GM06990 (cell line): ENCODE results near the gene KIZ.

ENCODE experiments used
- DNase-seq: peaks from one replicate; pipeline ENCODE4 v3.0.0-alpha.2; 2011; ENCODE audit not compliant: insufficient read length; ENCODE audit errors: extremely low read depth
- H3K27me3 ChIP-seq: replicated peaks from 2 replicates; pipeline ENCODE4 v1.6.0; 2011; ENCODE audit warnings: low read length; ENCODE audit not compliant: control insufficient read depth, insufficient read depth
- H3K36me3 ChIP-seq: 2 replicates; pipeline ENCODE4 v1.5.1; 2011; ENCODE audit warnings: low read length; ENCODE audit not compliant: control insufficient read depth, insufficient read depth
- H3K4me3 ChIP-seq: replicated peaks from 2 replicates; pipeline ENCODE4 v1.5.1; 2011; ENCODE audit warnings: low read depth, mild to moderate bottlenecking, control low read depth, low read length
- CTCF ChIP-seq: IDR thresholded peaks from 2 replicates; pipeline ENCODE4 v1.5.1; 2011; ENCODE audit warnings: low read length, control low read depth, mild to moderate bottlenecking, inconsistent platforms; ENCODE audit not compliant: insufficient read depth, poor library complexity, severe bottlenecking

Gene KIZ

GRCh38 chr20:21230686-21231085 lies 104.8 kb downstream of the KIZ start:
- Histone ChIP-seq H3K4me3 (no peak overlapping the region), H3K36me3 (no peaks in the 10 kb centered on the region), H3K27me3 (no peaks in the 10 kb centered on the region)
- no peak for TF ChIP-seq CTCF
- no peak for DNase-seq

GRCh38 chr20:21232546-21233280 lies 106.8 kb downstream of the KIZ start:
- TF ChIP-seq CTCF, result no peak
- no peak for DNase-seq
- Histone ChIP-seq H3K4me3 (no peak overlapping the region), H3K27me3 (no peaks in the 10 kb centered on the region), H3K36me3 (no peaks in the 10 kb centered on the region)

GRCh38 chr20:21234324-21234723 lies 108.4 kb downstream of the KIZ start:
- no peak for TF ChIP-seq CTCF
- no peak for DNase-seq
- H3K27me3 ChIP-seq, result no peaks in the 10 kb centered on the region
- no peak overlapping the region for H3K4me3 ChIP-seq
- H3K36me3 ChIP-seq, result no peaks in the 10 kb centered on the region; the same call in none of the 2 replicates

GRCh38 chr20:21234806-21235483 lies 109.1 kb downstream of the KIZ start:
- Histone ChIP-seq H3K4me3 (no peak overlapping the region), H3K27me3 (no peaks in the 10 kb centered on the region), H3K36me3 (no peaks in the 10 kb centered on the region; the same call in none of the 2 replicates)
- no peak for DNase-seq
- no peak for TF ChIP-seq CTCF

GRCh38 chr20:21235484-21236445 lies 109.9 kb downstream of the KIZ start:
- no peaks in the 10 kb centered on the region for H3K27me3 ChIP-seq
- TF ChIP-seq CTCF, result peak; percentile 95
- no peaks in the 10 kb centered on the region; the same call in none of the 2 replicates for H3K36me3 ChIP-seq
- peak; percentile 37 for DNase-seq
- no peak overlapping the region for H3K4me3 ChIP-seq
